BE2C (cell line): ENCODE data around the gene STK26.

ENCODE experiments used
- DNase-seq: peaks from one replicate; pipeline ENCODE4 v3.0.0-alpha.2; 2020
- H3K27me3 ChIP-seq: fragments of 250-450 bp; sonication (Bioruptor Pico); 2 replicates; pipeline ENCODE4 v1.5.1; 2020; ENCODE audit warnings: mild to moderate bottlenecking
- H3K36me3 ChIP-seq: fragments of 250-450 bp; sonication (Bioruptor Pico); 2 replicates; pipeline ENCODE4 v1.5.1; 2020; ENCODE audit warnings: mild to moderate bottlenecking
- H3K4me1 ChIP-seq: fragments of 250-450 bp; sonication (Bioruptor Pico); 2 replicates; pipeline ENCODE4 v1.5.1; 2020
- H3K4me3 ChIP-seq: 2 replicates; pipeline ENCODE4 v1.5.1; 2011; ENCODE audit warnings: low read depth, low read length
- H3K9me3 ChIP-seq: fragments of 250-450 bp; sonication (Bioruptor Pico); 2 replicates; pipeline ENCODE4 v1.5.1; 2020
- CTCF ChIP-seq: IDR thresholded peaks from 2 replicates; pipeline ENCODE4 v1.5.1; 2012; ENCODE audit warnings: mild to moderate bottlenecking, low read depth, low read length

Gene STK26

GRCh38 chrX:132030264-132030663 is 7.2 kb downstream of the STK26 start:
- H3K4me1 ChIP-seq: no peaks in the 10 kb centered on the region
- no peaks in the 10 kb centered on the region for H3K36me3 ChIP-seq
- TF ChIP-seq CTCF: no peak
- no peak for DNase-seq
- no peaks in the 10 kb centered on the region for H3K9me3 ChIP-seq
- no peak overlapping the region for H3K4me3 ChIP-seq
- H3K27me3 ChIP-seq: no peaks in the 10 kb centered on the region

DNA sequence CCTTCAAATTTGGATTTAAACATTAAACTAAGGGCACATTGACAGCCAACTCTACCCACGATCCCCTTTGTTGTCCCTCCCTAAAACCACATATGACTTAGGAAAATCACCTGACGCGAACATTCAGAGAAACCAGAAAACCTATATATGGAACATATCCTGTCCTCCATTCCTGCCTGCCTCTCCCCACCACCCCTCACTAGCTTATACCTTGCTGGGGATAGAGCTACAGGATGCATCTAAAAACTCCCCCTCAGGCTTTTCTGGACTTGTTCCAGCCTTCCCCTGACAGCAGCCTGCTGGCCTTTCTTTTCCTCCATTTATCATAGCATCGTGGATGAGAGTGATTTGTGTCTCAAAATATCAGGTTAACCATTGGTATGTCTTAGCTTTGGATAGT is 8.8 kb downstream of the STK26 start:
- no peak for DNase-seq
- Histone ChIP-seq H3K4me3 (no peak overlapping the region), H3K4me1 (no peaks in the 10 kb centered on the region), H3K27me3 (no peaks in the 10 kb centered on the region), H3K9me3 (no peaks in the 10 kb centered on the region), H3K36me3 (no peaks in the 10 kb centered on the region)
- no peak for TF ChIP-seq CTCF

- Histone ChIP-seq H3K4me1 (no peaks in the 10 kb centered on the region), H3K36me3 (no peaks in the 10 kb centered on the region), H3K4me3 (no peak overlapping the region), H3K27me3 (no peaks in the 10 kb centered on the region), H3K9me3 (no peaks in the 10 kb centered on the region)
- no peak for TF ChIP-seq CTCF
- no peak for DNase-seq
Observed at GRCh38 chrX:132033166-132033565, 10.1 kb downstream of the STK26 start.

DNA sequence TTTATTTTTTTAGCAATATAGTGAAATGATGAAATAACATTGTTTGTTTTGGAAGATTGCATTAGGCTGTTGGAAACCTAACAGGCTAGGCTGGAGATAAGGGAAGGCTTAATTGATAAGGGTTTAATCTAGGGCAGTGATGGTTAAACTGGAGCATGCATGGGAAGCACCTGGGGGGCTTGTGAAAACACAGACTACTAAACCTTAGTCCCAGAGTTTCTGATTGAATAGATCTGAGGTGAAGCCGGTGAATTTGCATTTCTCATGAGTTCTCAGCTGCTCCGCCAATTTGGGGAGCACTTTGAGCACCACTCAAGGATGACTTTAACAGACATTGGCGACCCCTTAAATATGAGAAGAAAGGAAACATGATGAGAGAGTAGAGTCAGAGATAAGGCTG is 11.5 kb downstream of the STK26 start:
- Histone ChIP-seq H3K36me3 (no peaks in the 10 kb centered on the region), H3K9me3 (no peaks in the 10 kb centered on the region), H3K27me3 (no peaks in the 10 kb centered on the region), H3K4me1 (no peaks in the 10 kb centered on the region), H3K4me3 (no peak overlapping the region)
- no peak for DNase-seq
- no peak for TF ChIP-seq CTCF

DNA sequence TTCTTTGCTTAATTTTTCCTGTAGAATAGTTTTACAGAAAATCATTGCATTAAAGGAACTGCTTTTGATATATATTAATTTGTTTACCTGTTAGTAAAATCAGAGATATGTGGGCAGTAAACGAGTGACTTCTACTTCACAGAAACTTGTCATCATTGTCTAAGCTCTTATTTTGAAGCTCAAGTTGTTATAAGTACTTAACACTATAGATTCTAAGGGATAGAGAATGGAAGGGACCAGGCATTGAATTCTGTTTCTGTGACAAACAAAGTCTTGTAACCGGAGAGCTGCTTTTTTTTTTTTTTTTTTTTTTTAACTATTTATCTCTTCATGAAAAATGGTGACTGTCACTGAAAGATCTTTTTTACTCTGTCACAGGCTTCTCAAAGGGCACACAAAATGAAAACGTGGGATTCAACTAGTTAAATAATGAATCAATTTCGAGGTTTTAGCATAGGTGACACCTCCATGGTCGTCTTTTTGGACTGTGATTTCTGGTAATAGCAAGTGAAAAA is 14.4 kb downstream of the STK26 start:
- DNase-seq: no peak
- Histone ChIP-seq H3K27me3 (no peaks in the 10 kb centered on the region), H3K36me3 (no peaks in the 10 kb centered on the region), H3K4me3 (no peak overlapping the region), H3K4me1 (no peaks in the 10 kb centered on the region), H3K9me3 (no peaks in the 10 kb centered on the region)
- TF ChIP-seq CTCF: no peak

DNA sequence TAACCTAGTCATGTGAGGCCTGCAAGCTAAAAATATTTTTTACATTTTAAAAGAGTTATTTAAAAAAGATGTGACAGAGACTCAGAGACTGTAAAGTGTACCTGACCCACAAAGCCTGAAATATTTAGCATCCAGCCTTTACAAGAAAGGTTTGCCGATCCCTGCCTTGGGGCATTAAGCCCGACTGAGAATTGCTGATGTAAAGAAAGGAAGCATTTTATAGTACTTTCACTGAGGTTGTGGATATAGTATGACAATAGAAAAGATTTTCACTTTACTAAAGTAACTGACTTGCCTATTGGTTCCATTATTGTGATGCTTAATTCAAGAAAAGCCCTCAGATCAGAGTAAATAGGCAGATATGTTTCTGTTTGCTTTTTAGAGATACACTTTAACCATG is 17.0 kb downstream of the STK26 start:
- no peaks in the 10 kb centered on the region for H3K9me3 ChIP-seq
- no peak for DNase-seq
- H3K4me3 ChIP-seq: no peak overlapping the region
- no peak for TF ChIP-seq CTCF
- no peaks in the 10 kb centered on the region for H3K4me1 ChIP-seq
- no peaks in the 10 kb centered on the region for H3K36me3 ChIP-seq
- no peaks in the 10 kb centered on the region for H3K27me3 ChIP-seq
